ENCODE data around the gene PCP4.

PCP4 gene

GRCh38 chr21:39866093-39866492, 1.1 kb upstream of the PCP4 start:
- Histone ChIP-seq H3K27ac (ENCODE audit: low read depth, low read length) (no peak overlapping the region), H3K9me3 (ENCODE audit: insufficient read depth, low read length) (no peaks in the 10 kb centered on the region), H3K4me3 (ENCODE audit: insufficient read depth, low read length, poor library complexity, severe bottlenecking) (no peak overlapping the region), H3K79me2 (ENCODE audit: insufficient read depth, low read length) (no peaks in the 10 kb centered on the region), H3F3A (ENCODE audit: insufficient read depth) (no peaks in the 10 kb centered on the region), H3K27me3 (ENCODE audit: low read length) (no peaks in the 10 kb centered on the region), H3K36me3 (ENCODE audit: low read length) (no peaks in the 10 kb centered on the region), H3K4me2 (ENCODE audit: low read depth, low read length, poor library complexity, severe bottlenecking) (no peak overlapping the region), H2AFZ (ENCODE audit: low read depth, low read length, severe bottlenecking) (no peak overlapping the region), H3K9ac (ENCODE audit: low read length) (no peak overlapping the region), H3K9me2 (replicated peaks; ENCODE audit: insufficient read depth, low read length) (no peaks in the 10 kb centered on the region), H4K20me1 (ENCODE audit: low read depth, low read length) (no peaks in the 10 kb centered on the region)
- no peak for TF ChIP-seq EZH2phosphoT487 (conservative IDR thresholded peaks at IDR 0.05; ENCODE audit: low read length)
- no peak for TF ChIP-seq CTCF (IDR thresholded peaks at IDR 0.05; ENCODE audit: insufficient read depth, low read length, poor library complexity, severe bottlenecking)

- H2AFZ ChIP-seq (ENCODE audit: low read depth, low read length, severe bottlenecking), result no peak overlapping the region
- H3K36me3 ChIP-seq (ENCODE audit: low read length), result no peaks in the 10 kb centered on the region
- no peaks in the 10 kb centered on the region for H3K9me2 ChIP-seq (replicated peaks; ENCODE audit: insufficient read depth, low read length)
- no peak overlapping the region for H3K4me3 ChIP-seq (ENCODE audit: insufficient read depth, low read length, poor library complexity, severe bottlenecking)
- H3K27ac ChIP-seq (ENCODE audit: low read depth, low read length), result no peak overlapping the region
- no peaks in the 10 kb centered on the region for H3F3A ChIP-seq (ENCODE audit: insufficient read depth)
- H4K20me1 ChIP-seq (ENCODE audit: low read depth, low read length), result no peaks in the 10 kb centered on the region
- no peak overlapping the region for H3K4me2 ChIP-seq (ENCODE audit: low read depth, low read length, poor library complexity, severe bottlenecking)
- H3K9ac ChIP-seq (ENCODE audit: low read length), result no peak overlapping the region
- no peaks in the 10 kb centered on the region for H3K9me3 ChIP-seq (ENCODE audit: insufficient read depth, low read length)
- TF ChIP-seq EZH2phosphoT487 (conservative IDR thresholded peaks at IDR 0.05; ENCODE audit: low read length) (no peak), CTCF (IDR thresholded peaks at IDR 0.05; ENCODE audit: insufficient read depth, low read length, poor library complexity, severe bottlenecking) (no peak)
- no peaks in the 10 kb centered on the region for H3K79me2 ChIP-seq (ENCODE audit: insufficient read depth, low read length)
- no peaks in the 10 kb centered on the region for H3K27me3 ChIP-seq (ENCODE audit: low read length)
These were observed 2.0 kb downstream of the PCP4 start for GRCh38 chr21:39869141-39869818.

GRCh38 chr21:39873687-39874086, 6.4 kb downstream of the PCP4 start:
- Histone ChIP-seq H3K9ac (ENCODE audit: low read length) (no peak overlapping the region), H3K4me2 (ENCODE audit: low read depth, low read length, poor library complexity, severe bottlenecking) (no peak overlapping the region)
- TF ChIP-seq CTCF (IDR thresholded peaks at IDR 0.05; ENCODE audit: insufficient read depth, low read length, poor library complexity, severe bottlenecking), result no peak
- no peak for TF ChIP-seq EZH2phosphoT487 (conservative IDR thresholded peaks at IDR 0.05; ENCODE audit: low read length)

More at GRCh38 chr21:39873687-39874086, 6.4 kb downstream of the PCP4 start:
- Histone ChIP-seq H3K27me3 (ENCODE audit: low read length) (no peaks in the 10 kb centered on the region), H3K36me3 (ENCODE audit: low read length) (no peaks in the 10 kb centered on the region), H3K27ac (ENCODE audit: low read depth, low read length) (no peak overlapping the region), H3K9me3 (ENCODE audit: insufficient read depth, low read length) (no peaks in the 10 kb centered on the region), H3K79me2 (ENCODE audit: insufficient read depth, low read length) (no peaks in the 10 kb centered on the region), H3F3A (ENCODE audit: insufficient read depth) (no peaks in the 10 kb centered on the region), H3K4me3 (ENCODE audit: insufficient read depth, low read length, poor library complexity, severe bottlenecking) (no peak overlapping the region), H2AFZ (ENCODE audit: low read depth, low read length, severe bottlenecking) (no peak overlapping the region), H4K20me1 (ENCODE audit: low read depth, low read length) (no peaks in the 10 kb centered on the region), H3K9me2 (replicated peaks; ENCODE audit: insufficient read depth, low read length) (no peaks in the 10 kb centered on the region)
